HCT116 (cell line): ENCODE measurements around the gene SSH2. TPM values are rescaled to one million over a fixed set of nuclear protein-coding genes. Genes with fewer than 3 reads are reported as not detected.

ENCODE experiments used
- ATAC-seq: fragments of 200-7000 bp; cut with Tn5 transposase; 2 replicates; pipeline ENCODE4 v1.9.1; 2020; ENCODE audit warnings: mild to moderate bottlenecking, moderate library complexity
- BruUV-seq: library from RNA; stranded (reverse); fragments of 400-500 nt; replicated peaks from 2 replicates; lab custom pipeline; 2021; lab: Mats Ljungman, UMichigan
- CTCF ChIA-PET: fragments of 300-600 bp; sonication (Branson Sonifier 250); formaldehyde crosslinking; loops from one replicate; lab custom pipeline; 2021; ENCODE audit warnings: antibody characterized with exemption; lab: Charles Lee
- POLR2A ChIA-PET: fragments of 300-600, 350-600 bp; sonication (Branson Sonifier 250); formaldehyde crosslinking; loops from one replicate; lab custom pipeline; 2021; ENCODE audit warnings: antibody characterized with exemption; lab: Charles Lee
- RAD21 ChIA-PET, 2 experiments: fragments of 300-600 bp; sonication (Branson Sonifier 250); formaldehyde crosslinking; loops; one replicate each; lab custom pipeline; 2023; ENCODE audit warnings: low total read pairs in 2 of 2; ENCODE audit not compliant: uncharacterized antibody in 2 of 2, unreplicated experiment in 2 of 2, low non-redundant PET in 1 of 2; lab: Charles Lee
- DNase-seq: peaks from one replicate; pipeline ENCODE4 v3.0.0-alpha.2; 2010; ENCODE audit warnings: low read depth, low spot score
- H2AFZ ChIP-seq: fragments of 200-600 bp; shearing (Covaris generic), sonication (generic); 2 replicates; pipeline ENCODE4 v1.6.1; 2017; ENCODE audit warnings: low read depth, mixed run types, mixed read lengths, antibody characterized with exemption, low read length; ENCODE audit not compliant: poor library complexity, severe bottlenecking
- H3K27ac ChIP-seq: 2 replicates; pipeline ENCODE4 v1.5.1; 2012; ENCODE audit warnings: low read depth, low read length
- H3K27me3 ChIP-seq: fragments of 200-600 bp; sonication (generic); 2 replicates; pipeline ENCODE4 v1.6.1; 2016; ENCODE audit warnings: mixed run types, low read length, mixed read lengths; ENCODE audit not compliant: insufficient read depth
- H3K36me3 ChIP-seq, 2 experiments: fragments of 200-500 bp in 1 of 2; fragments of 200-600 bp in 1 of 2; sonication (Bioruptor generic) in 1 of 2; sonication (generic) in 1 of 2; 2 replicates each; pipeline versions ENCODE4 v1.5.1 to v1.6.1; 2014 to 2016; ENCODE audit warnings: low read length in 2 of 2, inconsistent platforms in 1 of 2, mixed read lengths in 1 of 2, mixed run types in 1 of 2; ENCODE audit not compliant: insufficient read depth in 2 of 2, control insufficient read depth in 1 of 2
- H3K4me1 ChIP-seq, 2 experiments: fragments of 200-600 bp in 1 of 2; sonication (generic) in 1 of 2; 2 replicates each; pipeline versions ENCODE4 v1.5.1 to v1.6.1; 2012 to 2017; ENCODE audit warnings: low read length in 2 of 2, inconsistent platforms in 1 of 2, mild to moderate bottlenecking in 1 of 2, mixed read lengths in 1 of 2, mixed run types in 1 of 2, moderate library complexity in 1 of 2; ENCODE audit not compliant: insufficient read depth in 2 of 2, control insufficient read depth in 1 of 2
- H3K4me2 ChIP-seq: fragments of 200-600 bp; sonication (generic); 2 replicates; pipeline ENCODE4 v1.6.1; 2017; ENCODE audit warnings: mixed run types, low read length, mixed read lengths
- H3K4me3 ChIP-seq, 2 experiments: fragments of 200-600 bp in 1 of 2; sonication (generic) in 1 of 2; replicated peaks in 1 of 2; 2 replicates each; pipeline ENCODE4 v1.5.1; 2011 to 2016; ENCODE audit warnings: low read length in 2 of 2, control low read depth in 1 of 2, low read depth in 1 of 2, mild to moderate bottlenecking in 1 of 2, mixed read lengths in 1 of 2, mixed run types in 1 of 2
- H3K79me2 ChIP-seq: fragments of 200-600 bp; sonication (generic); 2 replicates; pipeline ENCODE4 v1.6.1; 2017; ENCODE audit warnings: mild to moderate bottlenecking, mixed run types, low read length, moderate library complexity, mixed read lengths; ENCODE audit not compliant: insufficient read depth
- H3K9ac ChIP-seq: fragments of 200-600 bp; sonication (generic); 2 replicates; pipeline ENCODE4 v1.6.1; 2016; ENCODE audit warnings: low read length, mixed read lengths
- H3K9me2 ChIP-seq: fragments of 200-600 bp; sonication (generic), shearing (Covaris generic); 2 replicates; pipeline ENCODE4 v1.6.1; 2017; ENCODE audit warnings: mixed run types, mild to moderate bottlenecking, moderate library complexity; ENCODE audit not compliant: insufficient read depth
- H3K9me3 ChIP-seq, 2 experiments: fragments of 200-500 bp in 1 of 2; fragments of 200-600 bp in 1 of 2; sonication (Bioruptor generic) in 1 of 2; sonication (generic) in 1 of 2; 2 replicates each; pipeline ENCODE4 v1.6.1; 2014 to 2017; ENCODE audit warnings: low read length in 2 of 2, mixed read lengths in 2 of 2, inconsistent platforms in 1 of 2, low read depth in 1 of 2, mild to moderate bottlenecking in 1 of 2, mixed run types in 1 of 2, moderate library complexity in 1 of 2; ENCODE audit not compliant: control insufficient read depth in 1 of 2, insufficient read depth in 1 of 2
- H4K20me1 ChIP-seq: fragments of 200-600 bp; sonication (generic), shearing (Covaris generic); 2 replicates; pipeline ENCODE4 v1.6.1; 2017; ENCODE audit warnings: mixed run types, mild to moderate bottlenecking, moderate library complexity; ENCODE audit not compliant: insufficient read depth
- CBX3 ChIP-seq: IDR thresholded peaks from 2 replicates; pipeline ENCODE4 v1.6.1; 2012; ENCODE audit warnings: low read depth
- CEBPB ChIP-seq: IDR thresholded peaks from 2 replicates; pipeline ENCODE4 v1.6.1; 2012; ENCODE audit warnings: low read depth
- EGR1 ChIP-seq: IDR thresholded peaks from 2 replicates; pipeline ENCODE4 v1.6.1; 2012; ENCODE audit warnings: low read depth
- EZH2 ChIP-seq: fragments of 200-600 bp; sonication (generic); IDR thresholded peaks from 2 replicates; pipeline ENCODE4 v1.6.1; 2017; ENCODE audit warnings: antibody characterized with exemption, mixed run types
- EZH2phosphoT487 ChIP-seq: fragments of 200-600 bp; IDR thresholded peaks from 2 replicates; pipeline ENCODE4 v1.6.1; 2018; ENCODE audit warnings: antibody characterized with exemption, borderline replicate concordance
- JUND ChIP-seq: IDR thresholded peaks from 2 replicates; pipeline ENCODE4 v1.6.1; 2012
- RAD21 ChIP-seq: IDR thresholded peaks from 2 replicates; pipeline ENCODE4 v1.6.1; 2012; ENCODE audit warnings: low read depth, mild to moderate bottlenecking
- SIN3A ChIP-seq: IDR thresholded peaks from 2 replicates; pipeline ENCODE4 v1.6.1; 2012; ENCODE audit warnings: low read depth
- SRF ChIP-seq: IDR thresholded peaks from 2 replicates; pipeline ENCODE4 v1.6.1; 2012; ENCODE audit warnings: low read depth
- TCF7L2 ChIP-seq: IDR thresholded peaks from 2 replicates; pipeline ENCODE4 v1.7.0; 2011; ENCODE audit warnings: borderline replicate concordance, inconsistent platforms; ENCODE audit not compliant: insufficient read depth, insufficient read length; ENCODE audit errors: extremely low read depth
- YY1 ChIP-seq: IDR thresholded peaks from 2 replicates; pipeline ENCODE4 v1.6.1; 2011; ENCODE audit warnings: low read length, low read depth, moderate library complexity, mild to moderate bottlenecking; ENCODE audit not compliant: insufficient replicate concordance; ENCODE audit errors: extremely low read depth
- intact Hi-C: fragments of 100-400 bp; cut with micrococcal nuclease; formaldehyde crosslinking; loops from 2 replicates; pipeline ENCODE4 v1.10.0; 2022
- total RNA-seq: library from RNA; stranded (reverse); gene quantifications from one replicate; pipeline ENCODE4 v1.2.1, GENCODE V29; 2021; ENCODE audit not compliant: unreplicated experiment
- TF ChIP-seq, protein P1 (sequence below): IDR thresholded peaks from 2 replicates; pipeline ENCODE4 v1.6.1; 2012
- TF ChIP-seq, protein P2 (sequence below): IDR thresholded peaks from 2 replicates; pipeline ENCODE4 v1.6.1; 2012; ENCODE audit warnings: low read depth
- TF ChIP-seq, protein P3 (sequence below): IDR thresholded peaks from 2 replicates; pipeline ENCODE4 v1.6.1; 2012
- TF ChIP-seq, protein P4 (sequence below), 3 experiments: fragments of 200-600 bp in 1 of 3; sonication (generic) in 1 of 3; IDR thresholded peaks in 2 of 3; conservative IDR thresholded peaks in 1 of 3; 2 replicates each; pipeline ENCODE4 v1.5.1; 2012 to 2017; ENCODE audit warnings: low read depth in 2 of 3, low read length in 2 of 3, antibody characterized with exemption in 1 of 3, borderline replicate concordance in 1 of 3, control low read depth in 1 of 3, mild to moderate bottlenecking in 1 of 3, mixed read lengths in 1 of 3, mixed run types in 1 of 3, moderate library complexity in 1 of 3; ENCODE audit not compliant: insufficient read depth in 1 of 3
- TF ChIP-seq, protein P5 (sequence below): IDR thresholded peaks from 2 replicates; pipeline ENCODE4 v1.6.1; 2011; ENCODE audit warnings: mild to moderate bottlenecking, low read length, moderate library complexity; ENCODE audit not compliant: insufficient replicate concordance; ENCODE audit errors: extremely low read depth

SSH2 gene
- total RNA-seq, 1 experiment from 2014 or later, result 17.0 TPM

DNA sequence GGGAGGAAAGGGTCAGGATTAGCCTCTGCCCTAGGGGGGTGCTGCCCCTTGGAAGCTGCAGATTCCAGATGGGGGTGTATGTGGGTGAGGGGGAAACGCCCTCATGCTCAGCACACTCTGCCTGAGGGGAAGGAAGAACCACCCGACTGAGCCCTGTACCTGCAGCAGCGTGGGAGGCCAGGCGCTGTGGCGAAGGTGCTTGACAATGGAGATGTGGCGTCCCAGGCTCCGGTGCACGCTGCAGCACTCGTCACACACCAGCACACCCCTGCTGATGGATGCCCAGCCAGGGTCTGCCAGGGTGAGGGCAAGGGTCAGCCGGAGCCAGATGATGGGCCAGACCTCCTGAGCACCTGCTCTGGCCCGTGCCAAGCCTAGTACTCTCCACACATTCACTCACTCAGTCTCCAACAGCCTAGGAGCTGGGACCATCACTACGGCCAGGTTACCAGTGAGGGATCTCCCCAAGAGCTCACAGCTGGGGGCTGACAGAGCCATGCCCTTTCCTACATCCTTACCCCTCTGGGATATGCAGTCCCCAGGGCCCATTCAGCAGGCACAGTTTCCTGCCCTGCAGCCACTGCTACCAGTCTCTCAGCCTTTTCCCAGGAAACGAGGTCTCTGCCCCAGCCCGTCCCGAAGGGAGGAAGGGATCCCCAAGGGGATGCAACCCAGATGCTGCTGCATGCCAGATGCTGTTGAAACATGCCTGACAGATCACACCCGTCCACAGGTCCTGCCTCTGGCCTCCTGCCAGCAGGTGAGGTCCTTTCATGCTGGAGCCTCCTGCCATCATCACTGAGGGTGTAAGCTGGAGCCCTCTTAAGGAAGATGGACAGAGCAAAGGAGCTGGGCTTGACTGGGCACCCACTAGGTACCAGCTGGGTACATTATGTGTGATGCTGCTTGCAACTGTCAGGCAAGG is 346.4 kb downstream of the SSH2 start:
- Histone ChIP-seq H3K27ac (no peak overlapping the region), H3K4me1 (peaks cover 13 to 53% of the 10 kb centered on the region in 2 experiments; a peak in 3 of 4 replicates), H3K9me2 (no peaks in the 10 kb centered on the region), H3K27me3 (no peaks in the 10 kb centered on the region), H3K9ac (no peak overlapping the region), H4K20me1 (no peaks in the 10 kb centered on the region), H3K36me3 (peaks cover 3 to 7% of the 10 kb centered on the region in 2 experiments; a peak in 2 of 4 replicates), H3K4me2 (no peak overlapping the region), H3K79me2 (peaks cover 58% of the 10 kb centered on the region), H3K9me3 (no peaks in the 10 kb centered on the region), H2AFZ (no peak overlapping the region), H3K4me3 (no peak overlapping the region)
- RAD21 ChIA-PET, result no interaction called here
- POLR2A ChIA-PET, result no interaction called here
- CTCF ChIA-PET, result interaction anchor here (0.6 to 1.0 kb wide), 2 partner anchors 8 to 16 kb away, joined by 3 to 4 read pairs; no protein-coding TSS in a partner anchor
- intact Hi-C loops, result no loop called here
- BruUV-seq, result no TSS peak
- ATAC-seq (no peak), DNase-seq (no peak)
- TF ChIP-seq, protein P1, sequence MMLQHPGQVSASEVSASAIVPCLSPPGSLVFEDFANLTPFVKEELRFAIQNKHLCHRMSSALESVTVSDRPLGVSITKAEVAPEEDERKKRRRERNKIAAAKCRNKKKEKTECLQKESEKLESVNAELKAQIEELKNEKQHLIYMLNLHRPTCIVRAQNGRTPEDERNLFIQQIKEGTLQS, result no peak
- no peak for TF ChIP-seq EZH2phosphoT487
- TF ChIP-seq, protein P2, sequence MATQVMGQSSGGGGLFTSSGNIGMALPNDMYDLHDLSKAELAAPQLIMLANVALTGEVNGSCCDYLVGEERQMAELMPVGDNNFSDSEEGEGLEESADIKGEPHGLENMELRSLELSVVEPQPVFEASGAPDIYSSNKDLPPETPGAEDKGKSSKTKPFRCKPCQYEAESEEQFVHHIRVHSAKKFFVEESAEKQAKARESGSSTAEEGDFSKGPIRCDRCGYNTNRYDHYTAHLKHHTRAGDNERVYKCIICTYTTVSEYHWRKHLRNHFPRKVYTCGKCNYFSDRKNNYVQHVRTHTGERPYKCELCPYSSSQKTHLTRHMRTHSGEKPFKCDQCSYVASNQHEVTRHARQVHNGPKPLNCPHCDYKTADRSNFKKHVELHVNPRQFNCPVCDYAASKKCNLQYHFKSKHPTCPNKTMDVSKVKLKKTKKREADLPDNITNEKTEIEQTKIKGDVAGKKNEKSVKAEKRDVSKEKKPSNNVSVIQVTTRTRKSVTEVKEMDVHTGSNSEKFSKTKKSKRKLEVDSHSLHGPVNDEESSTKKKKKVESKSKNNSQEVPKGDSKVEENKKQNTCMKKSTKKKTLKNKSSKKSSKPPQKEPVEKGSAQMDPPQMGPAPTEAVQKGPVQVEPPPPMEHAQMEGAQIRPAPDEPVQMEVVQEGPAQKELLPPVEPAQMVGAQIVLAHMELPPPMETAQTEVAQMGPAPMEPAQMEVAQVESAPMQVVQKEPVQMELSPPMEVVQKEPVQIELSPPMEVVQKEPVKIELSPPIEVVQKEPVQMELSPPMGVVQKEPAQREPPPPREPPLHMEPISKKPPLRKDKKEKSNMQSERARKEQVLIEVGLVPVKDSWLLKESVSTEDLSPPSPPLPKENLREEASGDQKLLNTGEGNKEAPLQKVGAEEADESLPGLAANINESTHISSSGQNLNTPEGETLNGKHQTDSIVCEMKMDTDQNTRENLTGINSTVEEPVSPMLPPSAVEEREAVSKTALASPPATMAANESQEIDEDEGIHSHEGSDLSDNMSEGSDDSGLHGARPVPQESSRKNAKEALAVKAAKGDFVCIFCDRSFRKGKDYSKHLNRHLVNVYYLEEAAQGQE, result no peak
- no peak for TF ChIP-seq EZH2
- TF ChIP-seq, protein P3, sequence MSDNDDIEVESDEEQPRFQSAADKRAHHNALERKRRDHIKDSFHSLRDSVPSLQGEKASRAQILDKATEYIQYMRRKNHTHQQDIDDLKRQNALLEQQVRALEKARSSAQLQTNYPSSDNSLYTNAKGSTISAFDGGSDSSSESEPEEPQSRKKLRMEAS, result no peak
- TF ChIP-seq JUND, result no peak
- TF ChIP-seq CBX3, result no peak
- TF ChIP-seq CEBPB, result no peak
- TF ChIP-seq EGR1, result no peak
- TF ChIP-seq YY1, result no peak
- no peak for TF ChIP-seq SRF
- TF ChIP-seq RAD21, result no peak
- TF ChIP-seq SIN3A, result no peak
- TF ChIP-seq TCF7L2, result no peak
- TF ChIP-seq, protein P4, sequence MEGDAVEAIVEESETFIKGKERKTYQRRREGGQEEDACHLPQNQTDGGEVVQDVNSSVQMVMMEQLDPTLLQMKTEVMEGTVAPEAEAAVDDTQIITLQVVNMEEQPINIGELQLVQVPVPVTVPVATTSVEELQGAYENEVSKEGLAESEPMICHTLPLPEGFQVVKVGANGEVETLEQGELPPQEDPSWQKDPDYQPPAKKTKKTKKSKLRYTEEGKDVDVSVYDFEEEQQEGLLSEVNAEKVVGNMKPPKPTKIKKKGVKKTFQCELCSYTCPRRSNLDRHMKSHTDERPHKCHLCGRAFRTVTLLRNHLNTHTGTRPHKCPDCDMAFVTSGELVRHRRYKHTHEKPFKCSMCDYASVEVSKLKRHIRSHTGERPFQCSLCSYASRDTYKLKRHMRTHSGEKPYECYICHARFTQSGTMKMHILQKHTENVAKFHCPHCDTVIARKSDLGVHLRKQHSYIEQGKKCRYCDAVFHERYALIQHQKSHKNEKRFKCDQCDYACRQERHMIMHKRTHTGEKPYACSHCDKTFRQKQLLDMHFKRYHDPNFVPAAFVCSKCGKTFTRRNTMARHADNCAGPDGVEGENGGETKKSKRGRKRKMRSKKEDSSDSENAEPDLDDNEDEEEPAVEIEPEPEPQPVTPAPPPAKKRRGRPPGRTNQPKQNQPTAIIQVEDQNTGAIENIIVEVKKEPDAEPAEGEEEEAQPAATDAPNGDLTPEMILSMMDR (IDR thresholded peaks at IDR 0.05 in 2 of 3, conservative IDR thresholded peaks at IDR 0.05 in 1 of 3; ENCODE audit: borderline replicate concordance in 1 of 3, insufficient read depth in 1 of 3, low read depth in 2 of 3, low read length in 2 of 3), result no peak
- TF ChIP-seq, protein P5, sequence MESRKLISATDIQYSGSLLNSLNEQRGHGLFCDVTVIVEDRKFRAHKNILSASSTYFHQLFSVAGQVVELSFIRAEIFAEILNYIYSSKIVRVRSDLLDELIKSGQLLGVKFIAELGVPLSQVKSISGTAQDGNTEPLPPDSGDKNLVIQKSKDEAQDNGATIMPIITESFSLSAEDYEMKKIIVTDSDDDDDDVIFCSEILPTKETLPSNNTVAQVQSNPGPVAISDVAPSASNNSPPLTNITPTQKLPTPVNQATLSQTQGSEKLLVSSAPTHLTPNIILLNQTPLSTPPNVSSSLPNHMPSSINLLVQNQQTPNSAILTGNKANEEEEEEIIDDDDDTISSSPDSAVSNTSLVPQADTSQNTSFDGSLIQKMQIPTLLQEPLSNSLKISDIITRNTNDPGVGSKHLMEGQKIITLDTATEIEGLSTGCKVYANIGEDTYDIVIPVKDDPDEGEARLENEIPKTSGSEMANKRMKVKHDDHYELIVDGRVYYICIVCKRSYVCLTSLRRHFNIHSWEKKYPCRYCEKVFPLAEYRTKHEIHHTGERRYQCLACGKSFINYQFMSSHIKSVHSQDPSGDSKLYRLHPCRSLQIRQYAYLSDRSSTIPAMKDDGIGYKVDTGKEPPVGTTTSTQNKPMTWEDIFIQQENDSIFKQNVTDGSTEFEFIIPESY, result no peak
